Activated naive CD8-positive, alpha-beta T cell treated with anti-CD3 and anti-CD28 coated beads, Interleukin-2, amount 50 U/mL, for 16 hours (primary cell): Measurements from ENCODE around the gene PSMB7.

Experiments
- DNase-seq: peaks from one replicate; pipeline ENCODE4 v3.0.0-alpha.2; 2020; ENCODE audit warnings: low read depth, low spot score

The PSMB7 gene

GRCh38 chr9:124357721-124358361, 57.4 kb downstream of the PSMB7 start:
- DNase-seq: no peak

GRCh38 chr9:124356745-124357390, 58.4 kb downstream of the PSMB7 start:
- DNase-seq: no peak

- no peak for DNase-seq
Observed at GRCh38 chr9:124355941-124356744, 59.1 kb downstream of the PSMB7 start.

- DNase-seq: no peak
Observed at GRCh38 chr9:124355039-124355940, 60.0 kb downstream of the PSMB7 start.

GRCh38 chr9:124354346-124355038, 60.8 kb downstream of the PSMB7 start:
- DNase-seq: no peak

GRCh38 chr9:124353811-124354274, 61.4 kb downstream of the PSMB7 start:
- DNase-seq: no peak

- no peak for DNase-seq
Observed at GRCh38 chr9:124353166-124353768, 62.0 kb downstream of the PSMB7 start.

- DNase-seq: no peak
Observed at GRCh38 chr9:124352616-124353015, 62.6 kb downstream of the PSMB7 start.

GRCh38 chr9:124351672-124352468, 63.4 kb downstream of the PSMB7 start:
- no peak for DNase-seq

GRCh38 chr9:124350494-124351263, 64.6 kb downstream of the PSMB7 start:
- DNase-seq: no peak

GRCh38 chr9:124349675-124350493, 65.4 kb downstream of the PSMB7 start:
- no peak for DNase-seq

- DNase-seq: no peak
Observed at GRCh38 chr9:124349267-124349666, 66.0 kb downstream of the PSMB7 start.

GRCh38 chr9:124348831-124349230, 66.4 kb downstream of the PSMB7 start:
- DNase-seq: no peak

- DNase-seq: no peak
Observed at GRCh38 chr9:124348363-124348762, 66.9 kb downstream of the PSMB7 start.

GRCh38 chr9:124347968-124348358, 67.3 kb downstream of the PSMB7 start:
- DNase-seq: no peak

- no peak for DNase-seq
Observed at GRCh38 chr9:124347206-124347967, 67.9 kb downstream of the PSMB7 start.
